Measurements from ENCODE around the gene CIC. TPM values are rescaled to one million over a fixed set of nuclear protein-coding genes. Genes with fewer than 3 reads are reported as not detected.
"Not testable (repeated sequence)": the region's sequence is repeated elsewhere in the genome, so short reads cannot be mapped to it uniquely, and the experiment has no call there.

Gene CIC
- total RNA-seq, 2 experiments from 2014 or later: 43.8 to 50.4 TPM

DNA sequence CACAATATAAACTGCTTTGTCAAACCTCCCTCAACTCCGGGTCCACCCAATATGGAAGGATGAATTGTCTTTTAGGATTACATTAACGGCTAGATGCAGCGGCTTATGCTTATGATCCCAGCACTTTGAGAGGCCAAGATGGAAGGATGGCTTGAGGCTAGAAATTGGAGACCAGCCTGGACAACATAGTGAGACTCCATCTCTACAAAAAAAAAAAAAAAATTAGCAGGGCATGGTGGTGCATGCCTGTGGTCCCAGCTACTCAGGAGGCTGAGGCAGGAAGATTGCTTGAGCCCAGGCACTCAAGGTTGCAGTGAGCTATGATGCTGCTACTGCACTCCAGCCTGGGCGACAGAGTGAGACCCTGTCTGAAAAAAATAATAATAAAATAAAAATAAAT lies 2.9 kb upstream of the CIC start:
- H3K36me3 Mint-ChIP-seq, H3K27me3 Mint-ChIP-seq, H3K27ac Mint-ChIP-seq, DNase-seq, H3K4me3 Mint-ChIP-seq, H3K9me3 Mint-ChIP-seq: not testable (repeated sequence)
- peaks cover 23% of the 10 kb centered on the region for H3K4me1 Mint-ChIP-seq

DNA sequence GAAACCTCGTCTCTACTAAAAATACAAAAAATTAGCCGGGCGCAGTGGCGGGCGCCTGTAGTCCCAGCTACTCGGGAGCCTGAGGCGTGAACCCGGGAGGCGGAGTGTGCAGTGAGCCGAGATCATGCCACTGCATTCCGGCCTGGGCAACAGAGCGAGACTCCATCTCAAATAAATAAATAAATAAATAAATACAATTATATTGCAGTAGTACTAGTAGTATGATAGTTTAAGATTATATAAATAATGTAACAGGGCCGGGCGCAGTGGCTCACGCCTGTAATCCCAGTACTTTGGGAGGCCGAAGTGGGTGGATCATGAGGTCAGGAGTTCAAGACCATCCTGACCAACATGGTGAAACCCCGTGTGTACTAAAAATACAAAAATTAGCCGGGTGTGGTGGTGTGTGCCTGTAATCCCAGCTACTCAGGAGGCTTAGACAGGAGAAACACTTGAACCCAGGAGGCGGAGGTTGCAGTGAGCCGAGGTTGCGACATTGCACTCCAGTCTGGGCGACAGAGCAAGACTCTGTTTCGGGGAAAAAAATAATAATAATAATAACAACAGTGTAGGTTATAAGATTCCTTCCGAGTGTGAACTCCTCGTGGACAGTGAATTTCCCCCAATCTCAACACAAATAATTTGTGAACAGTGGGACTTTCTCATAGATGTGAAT lies 2.0 kb upstream of the CIC start:
- not testable (repeated sequence) for H3K27me3 Mint-ChIP-seq, H3K9me3 Mint-ChIP-seq, DNase-seq, H3K36me3 Mint-ChIP-seq, H3K4me3 Mint-ChIP-seq, H3K27ac Mint-ChIP-seq
- peaks cover 22% of the 10 kb centered on the region for H3K4me1 Mint-ChIP-seq

DNA sequence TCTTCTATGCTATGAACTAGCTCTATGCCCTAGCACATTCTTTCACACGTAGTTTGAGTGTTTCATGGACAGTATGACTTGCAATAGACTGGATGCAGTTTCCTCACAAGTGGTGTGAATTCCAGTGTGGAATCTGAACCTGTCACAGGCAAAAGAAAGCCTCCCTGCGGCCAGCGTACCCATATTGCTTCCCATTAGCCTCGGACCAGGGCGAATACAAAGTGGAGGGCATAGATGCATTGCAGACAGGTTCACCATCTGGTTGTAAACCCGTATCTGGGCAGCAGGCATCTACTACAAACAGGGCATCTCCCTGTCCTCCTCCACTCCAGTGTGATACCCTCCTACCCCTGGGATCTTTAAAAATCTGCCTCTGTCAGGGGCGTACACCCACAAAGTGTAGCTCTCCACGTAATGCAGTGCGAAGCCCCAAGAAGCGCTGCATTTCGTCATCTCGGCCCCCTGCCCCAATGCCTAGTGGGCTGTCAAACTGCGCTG lies 1.4 kb upstream of the CIC start:
- Mint-ChIP-seq H3K4me1 (peaks cover 22% of the 10 kb centered on the region), H3K4me3 (no peak overlapping the region), H3K27ac (no peak overlapping the region), H3K27me3 (no peaks in the 10 kb centered on the region), H3K36me3 (peaks cover 7% of the 10 kb centered on the region), H3K9me3 (no peaks in the 10 kb centered on the region)
- no peak for DNase-seq

DNA sequence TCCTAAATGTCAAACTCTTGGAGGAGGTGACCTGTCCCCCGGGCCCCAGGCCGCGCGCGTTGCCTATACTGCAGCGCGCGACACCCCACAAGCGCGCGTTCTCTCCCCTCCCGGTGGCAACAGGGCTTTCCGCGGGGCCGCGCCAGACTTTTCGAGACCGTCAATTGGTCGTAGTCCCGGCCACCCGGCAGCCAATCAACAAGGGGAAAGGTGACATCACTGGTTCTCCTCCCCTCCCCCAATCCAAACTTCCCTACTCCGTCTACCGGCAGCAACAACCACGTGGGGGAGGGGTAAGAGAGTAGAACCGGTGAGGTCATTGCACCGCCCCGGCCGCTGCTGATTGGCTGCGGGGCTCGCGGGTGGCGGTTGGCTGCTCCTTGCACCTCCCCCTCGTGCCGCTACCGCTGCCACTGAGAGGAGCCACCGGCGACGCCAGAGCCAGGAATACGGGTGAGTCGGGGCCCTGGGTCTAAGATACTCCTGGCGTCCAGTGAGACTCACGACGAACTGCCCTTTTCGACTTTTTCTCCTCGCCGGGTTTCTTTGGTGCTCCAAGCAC lies 829 bp upstream of the CIC start:
- Mint-ChIP-seq H3K27me3 (no peaks in the 10 kb centered on the region), H3K4me1 (peaks cover 22% of the 10 kb centered on the region), H3K27ac (no peak overlapping the region), H3K36me3 (peaks cover 7% of the 10 kb centered on the region), H3K4me3 (no peak overlapping the region), H3K9me3 (no peaks in the 10 kb centered on the region)
- peak; percentile 97 for DNase-seq

DNA sequence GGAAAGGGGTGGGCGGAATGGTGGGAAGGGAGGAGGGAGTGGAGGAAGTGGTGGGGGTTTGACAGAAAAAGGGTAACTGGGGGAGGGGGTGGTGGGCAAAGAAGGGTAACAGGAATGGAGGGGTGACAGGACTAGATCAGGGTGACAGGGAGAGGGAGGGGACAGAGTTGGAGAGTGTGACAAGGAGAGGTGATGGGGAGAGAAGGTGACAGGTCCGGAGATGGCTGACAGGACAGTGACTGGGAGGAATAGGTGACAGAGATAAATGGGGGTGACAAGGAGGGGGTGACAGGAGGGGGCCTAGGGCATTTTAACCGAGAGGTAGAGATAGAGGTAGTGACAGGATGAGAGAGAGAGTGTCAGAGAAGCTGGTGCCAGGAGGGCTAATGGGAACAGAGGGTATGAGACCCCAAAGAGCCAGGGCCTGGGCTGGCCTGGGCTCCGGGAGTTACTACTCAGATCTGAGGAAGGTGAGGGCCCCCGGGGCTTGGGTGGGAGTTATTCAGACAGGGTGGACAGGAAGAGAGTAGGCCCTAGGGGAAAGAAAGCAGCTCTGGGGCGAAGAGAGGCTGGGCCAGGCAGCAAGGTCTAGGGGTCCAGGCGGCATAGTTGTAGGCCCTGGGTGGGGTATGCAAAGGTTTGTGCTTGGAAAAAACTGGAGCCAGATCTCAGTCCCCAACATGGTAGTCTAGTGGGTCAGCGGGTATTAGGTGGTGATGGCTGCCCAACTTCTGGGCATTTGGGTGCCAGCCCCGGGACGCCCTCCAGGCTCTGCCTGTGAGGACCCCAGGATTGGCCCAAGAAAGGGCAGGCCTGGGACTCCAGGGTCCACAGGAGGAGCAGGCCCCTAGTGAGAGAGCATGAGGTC lies 660 bp downstream of the CIC start:
- Mint-ChIP-seq H3K4me1 (peaks cover 23% of the 10 kb centered on the region), H3K27ac (no peak overlapping the region)

DNA sequence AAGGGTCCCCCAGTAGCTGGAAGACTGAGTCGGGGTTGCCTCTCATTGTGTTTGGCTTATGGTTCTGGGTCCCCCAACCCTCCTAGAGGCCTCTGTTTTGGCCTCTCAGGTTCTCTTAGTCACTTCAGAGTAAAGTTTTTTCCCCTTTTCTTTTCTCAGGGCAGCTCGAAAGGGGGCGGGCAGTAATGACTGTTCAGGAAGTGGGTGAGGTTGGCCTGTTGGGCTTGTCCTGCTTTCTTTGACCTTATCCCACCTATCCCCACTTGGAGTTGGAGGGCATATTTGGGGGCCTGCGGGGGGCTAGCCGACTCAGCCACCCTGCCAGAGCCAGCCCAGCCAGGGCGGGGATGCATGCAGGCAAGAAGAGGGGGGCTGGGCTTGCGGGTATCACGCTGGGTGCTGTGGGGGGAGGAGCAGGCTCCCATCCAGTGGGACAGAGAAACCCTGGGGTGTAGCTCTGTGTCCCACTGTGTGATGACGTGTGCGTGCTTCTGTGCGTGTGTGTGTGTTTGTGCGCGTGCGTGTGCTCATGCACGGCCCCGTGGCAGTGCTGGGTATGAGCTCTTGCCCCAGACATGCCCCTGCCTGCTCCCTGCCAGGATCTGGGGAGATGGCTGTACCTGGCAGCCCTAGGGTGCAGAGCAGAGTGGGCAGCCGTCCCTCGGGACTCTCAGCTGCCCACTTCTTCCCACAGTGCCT lies 1.4 kb downstream of the CIC start:
- Mint-ChIP-seq H3K4me1 (peaks cover 30% of the 10 kb centered on the region), H3K9me3 (no peaks in the 10 kb centered on the region), H3K4me3 (peak overlapping the region; percentile 94), H3K27ac (no peak overlapping the region), H3K36me3 (peaks cover 7% of the 10 kb centered on the region), H3K27me3 (no peaks in the 10 kb centered on the region)
- peak; percentile 76 for DNase-seq

More for the DNA sequence above, 660 bp downstream of the CIC start:
- Mint-ChIP-seq H3K27me3 (no peaks in the 10 kb centered on the region), H3K4me3 (peak overlapping the region; percentile 94), H3K36me3 (peaks cover 7% of the 10 kb centered on the region), H3K9me3 (no peaks in the 10 kb centered on the region)
- no peak for DNase-seq

DNA sequence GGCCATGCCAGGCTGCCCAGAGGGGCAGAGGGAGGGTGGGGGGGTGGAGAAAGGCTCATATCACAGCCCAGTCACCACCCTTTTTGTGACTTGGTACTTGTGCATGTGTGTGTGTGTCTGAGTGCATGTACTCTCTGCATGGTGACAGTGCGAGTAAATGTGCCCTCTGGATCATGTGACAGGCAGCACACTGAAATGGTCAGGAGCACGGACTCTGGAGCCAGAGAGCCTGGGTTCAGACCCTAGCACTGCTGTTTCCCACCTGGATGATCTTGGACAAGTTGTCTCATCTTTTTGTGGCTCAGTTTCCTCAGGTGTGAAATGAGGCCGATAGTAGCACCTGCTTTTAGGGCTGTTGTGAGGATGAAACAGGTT lies 2.0 kb downstream of the CIC start:
- Mint-ChIP-seq H3K36me3 (peaks cover 7% of the 10 kb centered on the region), H3K4me1 (peaks cover 33% of the 10 kb centered on the region), H3K4me3 (peak overlapping the region; percentile 94), H3K27me3 (no peaks in the 10 kb centered on the region), H3K27ac (no peak overlapping the region), H3K9me3 (no peaks in the 10 kb centered on the region)
- no peak for DNase-seq

DNA sequence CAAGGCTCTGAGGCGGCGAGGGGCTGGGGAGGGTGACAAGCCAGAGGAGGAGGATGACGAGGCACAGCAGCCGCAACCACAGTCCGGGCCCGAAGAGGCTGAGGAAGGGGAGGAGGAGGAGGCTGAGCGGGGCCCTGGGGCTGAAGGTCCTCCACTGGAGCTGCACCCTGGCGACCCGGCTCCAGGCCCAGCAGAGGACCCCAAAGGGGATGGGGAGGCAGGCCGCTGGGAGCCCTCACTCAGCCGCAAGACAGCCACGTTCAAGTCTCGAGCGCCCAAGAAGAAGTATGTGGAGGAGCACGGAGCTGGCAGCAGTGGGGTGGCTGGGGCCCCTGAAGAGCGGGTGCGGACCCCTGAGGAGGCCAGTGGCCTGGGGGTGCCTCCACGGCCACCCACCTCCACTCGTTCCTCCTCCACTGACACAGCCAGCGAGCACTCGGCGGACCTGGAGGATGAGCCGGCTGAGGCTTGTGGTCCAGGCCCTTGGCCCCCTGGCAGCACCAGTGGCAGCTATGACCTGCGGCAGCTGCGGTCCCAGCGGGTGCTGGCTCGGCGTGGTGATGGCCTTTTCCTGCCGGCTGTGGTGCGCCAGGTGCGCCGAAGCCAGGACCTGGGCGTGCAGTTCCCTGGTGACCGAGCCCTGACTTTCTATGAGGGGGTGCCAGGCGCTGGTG lies 2.9 kb downstream of the CIC start:
- Mint-ChIP-seq H3K9me3 (no peaks in the 10 kb centered on the region), H3K27me3 (no peaks in the 10 kb centered on the region), H3K4me1 (peaks cover 43% of the 10 kb centered on the region), H3K27ac (no peak overlapping the region), H3K4me3 (no peak overlapping the region), H3K36me3 (peaks cover 7% of the 10 kb centered on the region)
- no peak for DNase-seq

DNA sequence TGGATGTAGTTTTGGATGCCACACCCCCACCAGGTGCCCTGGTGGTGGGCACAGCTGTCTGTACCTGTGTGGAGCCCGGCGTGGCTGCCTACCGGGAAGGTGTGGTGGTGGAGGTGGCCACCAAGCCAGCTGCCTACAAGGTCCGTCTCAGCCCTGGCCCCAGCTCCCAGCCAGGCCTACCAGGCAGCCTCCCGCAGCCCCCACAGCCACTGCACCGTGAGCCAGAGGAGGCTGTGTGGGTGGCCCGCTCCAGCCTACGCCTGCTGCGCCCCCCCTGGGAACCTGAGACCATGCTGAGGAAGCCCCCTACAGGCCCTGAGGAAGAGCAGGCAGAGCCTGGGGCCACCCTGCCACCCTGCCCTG lies 3.5 kb downstream of the CIC start:
- Mint-ChIP-seq H3K27me3 (no peaks in the 10 kb centered on the region), H3K9me3 (no peaks in the 10 kb centered on the region), H3K4me1 (peaks cover 43% of the 10 kb centered on the region), H3K4me3 (no peak overlapping the region), H3K27ac (no peak overlapping the region), H3K36me3 (peaks cover 7% of the 10 kb centered on the region)
- DNase-seq: no peak

DNA sequence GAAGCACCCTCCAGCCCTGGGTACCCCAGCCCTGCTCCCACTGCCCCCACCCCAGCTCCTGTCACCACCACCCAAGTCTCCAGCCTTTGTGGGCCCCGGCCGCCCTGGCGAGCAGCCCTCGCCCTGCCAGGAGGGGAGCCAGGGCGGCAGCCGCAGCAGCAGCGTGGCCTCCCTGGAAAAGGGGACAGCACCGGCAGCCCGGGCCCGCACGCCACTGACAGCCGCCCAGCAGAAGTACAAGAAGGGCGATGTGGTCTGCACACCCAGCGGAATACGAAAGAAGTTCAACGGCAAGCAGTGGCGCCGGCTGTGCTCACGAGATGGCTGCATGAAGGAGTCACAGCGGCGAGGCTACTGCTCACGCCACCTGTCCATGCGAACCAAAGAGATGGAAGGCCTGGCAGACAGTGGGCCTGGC lies 3.9 kb downstream of the CIC start:
- Mint-ChIP-seq H3K4me3 (no peak overlapping the region), H3K27me3 (no peaks in the 10 kb centered on the region), H3K4me1 (peaks cover 38% of the 10 kb centered on the region), H3K9me3 (no peaks in the 10 kb centered on the region), H3K36me3 (peaks cover 7% of the 10 kb centered on the region), H3K27ac (no peak overlapping the region)
- no peak for DNase-seq

DNA sequence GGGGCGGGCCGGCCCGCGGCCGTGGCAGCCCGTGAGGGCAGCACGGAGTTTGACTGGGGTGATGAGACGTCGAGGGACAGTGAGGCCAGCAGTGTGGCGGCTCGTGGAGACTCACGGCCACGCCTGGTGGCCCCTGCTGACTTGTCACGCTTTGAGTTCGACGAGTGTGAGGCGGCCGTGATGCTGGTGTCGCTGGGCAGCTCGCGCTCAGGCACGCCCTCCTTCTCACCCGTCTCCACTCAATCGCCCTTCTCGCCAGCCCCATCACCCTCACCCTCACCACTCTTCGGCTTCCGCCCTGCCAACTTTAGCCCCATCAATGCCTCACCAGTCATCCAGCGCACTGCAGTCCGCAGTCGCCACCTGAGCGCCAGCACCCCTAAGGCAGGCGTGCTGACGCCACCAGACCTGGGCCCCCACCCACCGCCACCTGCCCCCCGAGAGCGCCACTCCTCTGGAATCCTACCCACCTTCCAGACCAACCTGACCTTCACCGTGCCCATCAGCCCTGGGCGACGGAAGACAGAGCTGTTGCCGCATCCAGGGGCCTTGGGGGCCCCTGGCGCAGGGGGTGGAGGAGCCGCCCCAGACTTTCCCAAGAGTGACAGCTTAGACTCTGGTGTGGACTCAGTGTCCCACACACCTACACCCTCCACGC lies 4.5 kb downstream of the CIC start:
- no peak overlapping the region for H3K27ac Mint-ChIP-seq
- peaks cover 7% of the 10 kb centered on the region for H3K36me3 Mint-ChIP-seq
- DNase-seq: no peak
- H3K9me3 Mint-ChIP-seq: no peaks in the 10 kb centered on the region
- peaks cover 42% of the 10 kb centered on the region for H3K4me1 Mint-ChIP-seq
- no peak overlapping the region for H3K4me3 Mint-ChIP-seq
- H3K27me3 Mint-ChIP-seq: no peaks in the 10 kb centered on the region

DNA sequence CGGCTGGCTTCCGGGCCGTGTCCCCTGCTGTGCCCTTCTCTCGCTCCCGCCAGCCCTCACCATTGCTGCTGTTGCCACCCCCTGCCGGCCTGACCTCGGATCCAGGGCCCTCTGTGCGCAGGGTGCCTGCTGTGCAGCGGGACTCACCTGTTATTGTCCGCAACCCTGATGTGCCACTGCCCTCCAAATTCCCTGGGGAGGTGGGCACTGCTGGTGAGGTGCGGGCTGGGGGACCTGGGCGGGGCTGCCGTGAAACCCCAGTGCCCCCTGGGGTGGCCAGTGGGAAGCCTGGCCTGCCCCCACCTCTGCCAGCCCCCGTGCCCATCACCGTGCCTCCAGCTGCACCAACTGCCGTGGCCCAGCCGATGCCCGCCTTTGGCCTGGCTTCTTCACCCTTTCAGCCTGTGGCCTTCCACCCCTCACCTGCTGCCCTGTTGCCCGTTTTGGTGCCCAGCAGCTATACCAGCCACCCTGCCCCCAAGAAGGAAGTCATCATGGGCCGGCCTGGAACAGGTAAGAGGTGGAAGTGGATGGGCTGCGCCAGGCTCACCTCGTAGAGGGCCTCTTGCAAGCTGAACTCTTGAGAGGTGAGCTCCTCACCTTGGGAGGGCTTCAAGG lies 5.1 kb downstream of the CIC start:
- Mint-ChIP-seq H3K27me3 (no peaks in the 10 kb centered on the region), H3K27ac (no peak overlapping the region), H3K4me3 (no peak overlapping the region)

DNA sequence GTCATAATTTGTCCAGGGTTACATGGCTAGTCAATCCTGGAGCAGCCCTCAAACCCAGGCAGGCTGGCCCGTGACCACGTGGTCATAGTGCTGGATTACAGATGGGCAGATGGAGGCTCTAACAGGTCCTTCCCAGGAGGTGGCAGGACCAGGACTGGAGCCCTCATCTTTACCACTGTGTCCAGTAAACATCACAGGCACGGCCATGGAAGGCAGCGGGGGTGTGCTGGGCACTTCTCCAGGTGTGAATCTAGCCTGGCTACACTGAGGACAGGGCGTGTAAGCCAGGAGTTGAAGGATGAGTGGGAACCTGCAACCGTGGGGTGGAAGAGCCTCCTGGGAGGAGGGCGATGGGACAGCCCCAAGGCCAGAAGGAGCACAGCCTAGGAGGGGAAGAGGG lies 6.1 kb downstream of the CIC start:
- Mint-ChIP-seq H3K27me3 (no peaks in the 10 kb centered on the region), H3K4me3 (no peak overlapping the region), H3K9me3 (no peaks in the 10 kb centered on the region), H3K27ac (no peak overlapping the region), H3K36me3 (peaks cover 2% of the 10 kb centered on the region), H3K4me1 (peaks cover 49% of the 10 kb centered on the region)
- DNase-seq: no peak

More for the DNA sequence above, 5.1 kb downstream of the CIC start:
- Mint-ChIP-seq H3K36me3 (peaks cover 7% of the 10 kb centered on the region), H3K9me3 (no peaks in the 10 kb centered on the region), H3K4me1 (peaks cover 48% of the 10 kb centered on the region)
- DNase-seq: no peak

DNA sequence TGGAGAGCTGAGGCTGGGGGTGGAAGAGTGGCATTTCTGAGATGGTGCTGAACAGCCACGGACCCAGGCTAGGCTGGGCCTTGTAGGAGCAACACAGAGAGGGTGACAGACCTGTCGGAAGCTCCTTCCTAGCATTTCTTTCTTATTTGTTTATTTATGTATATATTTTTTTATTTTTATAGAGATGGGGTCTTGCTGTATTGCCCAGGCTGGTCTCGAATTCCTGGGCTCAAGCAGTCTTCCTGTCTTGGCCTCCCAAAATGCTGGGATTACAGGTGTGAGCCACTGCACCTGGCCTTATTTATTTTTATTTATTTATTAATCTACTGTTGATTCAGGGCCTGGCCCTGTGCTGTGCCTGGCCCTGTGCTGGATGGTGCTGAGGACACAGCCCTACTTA lies 6.5 kb downstream of the CIC start:
- H3K36me3 Mint-ChIP-seq: peaks cover 2% of the 10 kb centered on the region
- no peak for DNase-seq
- H3K27me3 Mint-ChIP-seq: no peaks in the 10 kb centered on the region
- H3K4me1 Mint-ChIP-seq: peaks cover 46% of the 10 kb centered on the region
- no peak overlapping the region for H3K4me3 Mint-ChIP-seq
- H3K27ac Mint-ChIP-seq: no peak overlapping the region
- no peaks in the 10 kb centered on the region for H3K9me3 Mint-ChIP-seq
